LoVo (cell line): ENCODE measurements around the gene IFT74.

Source experiments
- DNase-seq: peaks from one replicate; pipeline ENCODE4 v3.0.0-alpha.2; 2016; ENCODE audit warnings: low spot score

Gene IFT74

GRCh38 chr9:26955921-26956859 lies at the start of gene IFT74:
Gene IFT74 (plus strand): TSS chr9:26956412. CDS start chr9:26961968, 5,556 bp downstream.
- DNase-seq: peak; percentile 97

DNA sequence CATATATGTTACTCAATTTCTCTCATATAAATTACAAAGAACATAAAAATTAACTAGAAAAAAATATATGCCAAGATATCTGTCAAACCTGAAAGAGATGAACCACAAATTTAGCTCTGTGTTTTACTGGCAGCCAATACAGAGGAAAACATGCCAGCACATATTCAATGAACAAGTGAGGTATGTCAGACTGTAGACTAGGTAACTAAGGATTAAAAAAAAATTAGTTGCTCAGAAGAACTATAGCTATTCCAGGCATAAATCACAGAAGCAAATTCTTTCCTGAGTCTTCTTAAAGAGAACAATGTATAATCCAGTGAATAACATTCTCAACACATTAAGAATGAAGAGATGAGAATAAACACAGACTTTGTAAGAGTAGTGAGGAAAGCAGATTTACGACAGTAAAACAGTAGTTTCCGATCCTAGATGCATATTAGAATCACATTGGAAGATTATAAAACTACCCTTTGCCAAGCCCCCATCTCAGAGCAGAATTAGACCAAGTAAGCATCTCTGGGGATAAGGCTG lies 43.0 kb upstream of the IFT74 start:
- DNase-seq: no peak

DNA sequence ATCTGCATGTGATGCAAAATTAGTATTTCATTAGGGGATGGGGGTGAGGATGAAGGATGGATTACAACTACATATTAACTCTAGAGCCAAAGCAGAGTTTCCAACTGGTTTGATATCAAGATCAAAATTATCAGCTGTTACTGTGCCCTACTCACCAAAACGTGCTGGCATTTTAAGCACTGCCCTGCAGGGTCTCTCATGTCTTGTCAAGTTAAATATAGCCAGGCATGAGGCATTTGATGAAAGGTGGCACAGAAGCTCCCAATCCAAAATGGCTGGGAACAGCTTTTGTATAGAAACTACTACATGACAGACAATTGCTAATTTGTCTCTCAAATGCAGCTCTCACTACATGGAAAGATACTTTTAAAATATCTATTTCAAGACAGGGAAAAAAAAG lies 36.5 kb upstream of the IFT74 start:
- DNase-seq: no peak

DNA sequence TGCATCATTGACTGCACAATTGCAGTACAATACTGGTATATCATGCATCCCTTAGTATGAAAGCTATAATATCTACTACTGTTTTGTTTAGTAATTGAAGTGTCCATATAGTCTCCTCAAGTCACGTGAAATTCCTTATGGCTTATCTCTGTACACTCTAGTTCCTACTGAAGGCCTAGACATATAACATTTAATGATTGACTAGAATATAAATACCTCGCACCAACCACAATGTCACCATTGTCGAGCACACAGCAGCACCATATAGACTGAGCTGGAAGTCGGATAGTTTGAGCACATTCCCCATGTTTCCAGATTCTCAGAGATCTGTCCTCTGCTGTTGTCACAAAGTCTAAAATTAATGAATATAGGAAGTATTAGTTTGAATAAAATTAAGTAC lies 30.6 kb upstream of the IFT74 start:
- DNase-seq: no peak

GRCh38 chr9:26928902-26929495 lies 27.2 kb upstream of the IFT74 start:
- DNase-seq: no peak

GRCh38 chr9:26935847-26936246 lies 20.4 kb upstream of the IFT74 start:
- DNase-seq: no peak

DNA sequence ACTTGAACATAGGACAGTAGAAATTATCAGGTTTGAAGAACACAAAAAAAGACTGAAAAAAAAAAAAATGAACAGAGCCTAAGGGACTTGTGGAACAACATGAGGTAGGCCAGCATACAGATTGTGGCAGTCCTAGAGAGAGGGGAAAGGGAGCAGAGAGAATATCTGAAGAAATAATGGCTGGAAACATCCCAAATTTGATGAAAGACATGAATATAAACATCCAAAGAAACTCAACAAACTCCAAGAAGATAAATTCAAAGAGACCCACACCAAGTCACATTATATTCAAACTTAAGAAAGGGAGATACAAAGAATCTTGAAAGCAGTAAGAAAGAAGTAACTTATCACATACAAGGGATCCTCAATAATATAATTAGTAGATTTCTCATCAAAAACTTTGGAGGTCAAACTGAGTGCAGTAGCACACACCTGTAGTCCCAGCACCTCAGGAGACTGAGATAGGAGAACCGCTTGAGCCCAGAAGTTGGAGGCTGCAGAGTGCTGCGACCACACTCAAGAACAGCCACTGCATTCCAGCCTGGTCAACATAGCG lies 18.3 kb upstream of the IFT74 start:
- no peak for DNase-seq

- DNase-seq: no peak
These were observed 16.1 kb upstream of the IFT74 start for GRCh38 chr9:26939955-26940711.

DNA sequence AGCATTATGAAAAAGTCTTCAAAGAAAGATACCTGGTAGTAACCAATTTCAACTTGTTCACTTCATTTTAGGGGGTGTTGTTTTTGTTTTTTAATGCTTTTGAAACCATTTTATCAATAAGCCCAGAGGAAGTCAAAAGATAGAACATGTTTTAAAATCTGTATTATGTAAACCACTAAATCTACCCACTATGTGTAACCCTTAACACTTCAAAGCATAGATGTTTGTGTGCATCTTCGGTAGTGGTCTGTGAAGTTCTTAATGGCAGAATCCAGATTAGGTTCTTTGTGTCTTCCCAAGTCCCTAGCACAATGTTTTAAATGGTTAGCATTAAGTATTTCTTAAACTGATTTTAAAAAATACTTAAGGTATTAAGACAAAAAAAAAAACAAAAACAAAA lies 15.4 kb upstream of the IFT74 start:
- DNase-seq: no peak

GRCh38 chr9:26945591-26945990 lies 10.6 kb upstream of the IFT74 start:
- no peak for DNase-seq

- peak; percentile 91 for DNase-seq
These were observed 9.2 kb upstream of the IFT74 start, which contains the start of gene PLAA for GRCh38 chr9:26946753-26947727. Gene PLAA (minus strand): TSS chr9:26947242. CDS start chr9:26947045, 197 bp downstream.

- DNase-seq: no peak
These were observed 8.5 kb upstream of the IFT74 start for GRCh38 chr9:26947736-26948135.

- peak; percentile 33 for DNase-seq
These were observed 6.6 kb upstream of the IFT74 start for GRCh38 chr9:26949637-26950069.

GRCh38 chr9:26950521-26950920 lies 5.7 kb upstream of the IFT74 start:
- no peak for DNase-seq

GRCh38 chr9:26951794-26952193 lies 4.4 kb upstream of the IFT74 start:
- no peak for DNase-seq

DNA sequence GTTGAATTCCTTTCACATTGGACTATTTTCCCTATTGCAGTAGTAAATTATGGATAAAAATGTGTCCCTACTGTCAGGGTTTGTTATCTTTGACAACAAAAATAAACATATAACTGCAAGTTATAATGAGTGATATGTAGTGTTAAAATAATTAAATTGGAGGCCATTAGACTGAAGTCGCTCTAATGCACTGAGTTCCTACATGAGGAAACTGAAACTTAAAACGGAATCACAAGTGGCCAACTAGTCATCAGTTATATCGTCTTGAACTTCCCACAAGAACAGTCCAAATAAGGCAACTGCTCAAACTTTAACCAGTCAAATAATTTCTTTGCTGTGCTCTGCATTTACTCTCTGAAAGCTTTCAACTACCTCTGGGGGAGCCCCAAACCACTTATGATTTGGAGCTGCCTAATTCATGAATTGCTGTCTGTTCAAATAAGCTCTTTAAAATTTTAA lies 2.1 kb upstream of the IFT74 start:
- DNase-seq: no peak

- no peak for DNase-seq
These were observed 849 bp upstream of the IFT74 start for GRCh38 chr9:26955222-26955903.

DNA sequence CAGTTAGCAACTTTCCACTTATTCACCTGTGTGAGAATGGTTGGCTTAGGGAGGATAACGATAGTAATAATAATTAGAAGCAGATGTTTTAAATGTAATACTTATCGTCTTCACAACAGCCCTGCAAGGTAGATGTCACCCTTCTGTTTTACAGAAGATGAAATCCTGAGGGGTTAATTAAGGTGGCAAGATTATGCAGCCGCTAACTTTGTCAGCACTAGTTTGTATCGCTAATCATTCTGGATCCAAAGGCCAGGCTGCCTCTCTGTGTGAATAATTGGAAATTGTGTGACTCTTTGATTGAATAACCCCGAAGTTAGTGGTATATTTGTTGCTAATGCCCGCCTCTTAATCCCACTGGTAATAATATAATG lies 635 bp downstream of the IFT74 start:
- DNase-seq: no peak

DNA sequence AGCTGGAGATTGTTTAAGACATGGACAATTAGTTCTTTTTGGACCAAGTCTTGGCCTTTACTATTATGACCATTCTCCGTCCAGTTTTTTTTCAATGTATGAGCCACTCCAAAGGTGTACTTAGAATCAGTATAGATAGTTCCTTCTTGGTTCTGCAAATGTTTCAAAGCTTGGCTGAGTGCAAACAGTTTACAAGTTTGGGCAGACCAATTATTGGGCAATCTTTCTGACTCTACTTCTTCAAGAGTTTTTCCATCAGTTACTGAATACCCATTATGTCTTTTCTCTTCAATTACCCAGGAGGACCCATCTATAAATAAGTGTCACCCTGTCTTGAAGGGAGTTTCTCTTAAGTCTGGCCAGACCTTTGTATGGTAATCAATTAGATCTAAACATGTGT lies 15.5 kb downstream of the IFT74 start:
- no peak for DNase-seq

DNA sequence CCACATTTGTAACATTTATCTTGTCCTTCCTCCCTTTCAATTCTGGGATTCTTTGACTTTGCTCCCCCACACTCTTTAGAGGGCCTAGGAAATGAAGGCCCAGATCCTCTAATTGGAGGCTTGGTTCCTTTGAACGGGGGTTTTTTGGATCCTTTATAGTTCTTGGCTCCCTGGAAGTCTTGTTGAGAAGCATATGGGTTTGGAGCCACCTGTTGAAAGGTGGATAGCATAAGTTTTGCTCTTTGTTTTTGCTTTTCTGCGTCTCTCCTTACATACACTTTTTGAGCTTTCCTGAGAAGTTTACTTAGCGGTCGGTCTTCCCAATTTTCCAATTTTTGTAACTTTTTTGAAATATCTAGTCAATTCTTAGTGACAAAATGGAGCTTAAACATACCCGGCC lies 17.8 kb downstream of the IFT74 start:
- no peak for DNase-seq
